Measurements from ENCODE around the gene ADAM29. TPM values are rescaled to one million over a fixed set of nuclear protein-coding genes. Genes with fewer than 3 reads are reported as not detected.

The ADAM29 gene
- total and polyA plus RNA-seq, 2 of the 4 experiments (the other 2 are of a cell fraction) = not detected

DNA sequence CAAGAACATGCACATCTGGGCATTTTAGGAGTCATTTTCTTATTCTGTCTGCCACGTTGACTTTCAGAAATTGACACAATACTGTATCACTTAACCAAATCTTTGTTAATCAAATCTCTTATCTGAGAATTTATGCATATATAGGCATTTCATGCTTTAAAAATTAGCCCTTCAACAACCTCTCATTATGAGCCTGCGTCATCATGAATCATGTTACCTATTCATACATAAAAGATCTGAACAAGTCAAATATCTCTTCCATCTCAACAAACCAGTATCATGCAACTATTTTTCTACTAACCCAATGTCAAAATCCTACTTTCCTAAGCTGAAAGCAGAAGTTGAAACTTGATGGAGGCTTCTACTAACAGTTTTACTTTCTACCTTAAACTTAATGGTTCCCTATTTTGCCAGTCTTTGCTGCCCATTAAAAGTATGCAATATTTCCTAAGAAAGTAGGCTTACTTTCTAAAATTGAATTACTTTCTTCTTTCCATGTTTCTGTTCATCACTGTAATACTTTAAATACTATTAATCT, 1.8 kb downstream of the ADAM29 start:
- Histone ChIP-seq H3K4ac (ENCODE audit: low read depth, low read length) (no peak overlapping the region), H3K27ac (ENCODE audit: insufficient read depth, low read length) (no peak overlapping the region), H3K9me3 (ENCODE audit: control insufficient read depth, insufficient read depth, low read length) (no peaks in the 10 kb centered on the region), H4K91ac (ENCODE audit: insufficient read depth, low read depth, low read length) (no peak overlapping the region), H4K5ac (ENCODE audit: low read depth, low read length) (no peak overlapping the region), H4K20me1 (ENCODE audit: insufficient read depth, low read length) (no peaks in the 10 kb centered on the region), H2AK5ac (ENCODE audit: low read depth, low read length) (no peak overlapping the region), H3K27me3 (ENCODE audit: control insufficient read depth, insufficient read depth, low read length) (no peaks in the 10 kb centered on the region), H3K36me3 (ENCODE audit: control insufficient read depth, insufficient read depth, low read length) (no peaks in the 10 kb centered on the region), H2BK120ac (ENCODE audit: low read depth, low read length) (no peak overlapping the region), H3K18ac (ENCODE audit: low read depth, low read length) (no peak overlapping the region), H3K9me1 (ENCODE audit: insufficient read depth, low read length) (no peaks in the 10 kb centered on the region), H3K4me1 (ENCODE audit: control insufficient read depth, insufficient read depth, low read length) (no peaks in the 10 kb centered on the region), H3K79me1 (ENCODE audit: low read depth in 1 of 2, low read length in 2 of 2) (no peaks in the 10 kb centered on the region), H3K56ac (ENCODE audit: extremely low read depth, insufficient read depth, low read length) (no peak overlapping the region), H2AK9ac (replicated peaks; ENCODE audit: low read depth, low read length, poor library complexity) (no peak overlapping the region), H3K9ac (ENCODE audit: low read depth, low read length) (no peak overlapping the region), H3K23ac (ENCODE audit: low read depth, low read length) (no peak overlapping the region), H3K4me3 (ENCODE audit: insufficient read depth, low read depth, low read length) (no peak overlapping the region), H2AFZ (replicated peaks; ENCODE audit: low read length, poor library complexity) (no peak overlapping the region), H3K14ac (replicated peaks; ENCODE audit: low read depth, low read length) (no peak overlapping the region), H2BK20ac (ENCODE audit: low read depth, low read length) (no peak overlapping the region), H2BK15ac (ENCODE audit: low read depth, low read length) (no peak overlapping the region), H2BK5ac (ENCODE audit: low read depth, low read length, poor library complexity, severe bottlenecking) (no peak overlapping the region), H3K4me2 (ENCODE audit: low read depth, low read length) (no peak overlapping the region), H4K8ac (ENCODE audit: low read depth in 2 of 2, low read length in 2 of 2) (no peak overlapping the region)
- no peak for TF ChIP-seq RCOR1 (IDR thresholded peaks at IDR 0.05; ENCODE audit: insufficient replicate concordance, low read length)
- no peak for TF ChIP-seq USF2 (IDR thresholded peaks at IDR 0.05; ENCODE audit: low read depth, low read length)
- TF ChIP-seq MXI1 (IDR thresholded peaks at IDR 0.05; ENCODE audit: borderline replicate concordance, low read depth, low read length) = no peak
- no peak for TF ChIP-seq MAFK (IDR thresholded peaks at IDR 0.05; ENCODE audit: low read depth, low read length)
- TF ChIP-seq POLR2A (IDR thresholded peaks at IDR 0.05; ENCODE audit: low read depth, low read length) = no peak
- TF ChIP-seq CEBPB (IDR thresholded peaks at IDR 0.05; ENCODE audit: low read depth, low read length) = no peak
- TF ChIP-seq RAD21 (IDR thresholded peaks at IDR 0.05; ENCODE audit: low read length) = no peak
- no peak for TF ChIP-seq MAZ (IDR thresholded peaks at IDR 0.05; ENCODE audit: borderline replicate concordance, low read depth, low read length)
- TF ChIP-seq, protein P1, sequence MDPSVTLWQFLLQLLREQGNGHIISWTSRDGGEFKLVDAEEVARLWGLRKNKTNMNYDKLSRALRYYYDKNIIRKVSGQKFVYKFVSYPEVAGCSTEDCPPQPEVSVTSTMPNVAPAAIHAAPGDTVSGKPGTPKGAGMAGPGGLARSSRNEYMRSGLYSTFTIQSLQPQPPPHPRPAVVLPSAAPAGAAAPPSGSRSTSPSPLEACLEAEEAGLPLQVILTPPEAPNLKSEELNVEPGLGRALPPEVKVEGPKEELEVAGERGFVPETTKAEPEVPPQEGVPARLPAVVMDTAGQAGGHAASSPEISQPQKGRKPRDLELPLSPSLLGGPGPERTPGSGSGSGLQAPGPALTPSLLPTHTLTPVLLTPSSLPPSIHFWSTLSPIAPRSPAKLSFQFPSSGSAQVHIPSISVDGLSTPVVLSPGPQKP (IDR thresholded peaks at IDR 0.05; ENCODE audit: borderline replicate concordance, low read depth, low read length) = no peak
- TF ChIP-seq CHD1 (IDR thresholded peaks at IDR 0.05; ENCODE audit: low read depth, low read length) = no peak
- TF ChIP-seq, protein P2, sequence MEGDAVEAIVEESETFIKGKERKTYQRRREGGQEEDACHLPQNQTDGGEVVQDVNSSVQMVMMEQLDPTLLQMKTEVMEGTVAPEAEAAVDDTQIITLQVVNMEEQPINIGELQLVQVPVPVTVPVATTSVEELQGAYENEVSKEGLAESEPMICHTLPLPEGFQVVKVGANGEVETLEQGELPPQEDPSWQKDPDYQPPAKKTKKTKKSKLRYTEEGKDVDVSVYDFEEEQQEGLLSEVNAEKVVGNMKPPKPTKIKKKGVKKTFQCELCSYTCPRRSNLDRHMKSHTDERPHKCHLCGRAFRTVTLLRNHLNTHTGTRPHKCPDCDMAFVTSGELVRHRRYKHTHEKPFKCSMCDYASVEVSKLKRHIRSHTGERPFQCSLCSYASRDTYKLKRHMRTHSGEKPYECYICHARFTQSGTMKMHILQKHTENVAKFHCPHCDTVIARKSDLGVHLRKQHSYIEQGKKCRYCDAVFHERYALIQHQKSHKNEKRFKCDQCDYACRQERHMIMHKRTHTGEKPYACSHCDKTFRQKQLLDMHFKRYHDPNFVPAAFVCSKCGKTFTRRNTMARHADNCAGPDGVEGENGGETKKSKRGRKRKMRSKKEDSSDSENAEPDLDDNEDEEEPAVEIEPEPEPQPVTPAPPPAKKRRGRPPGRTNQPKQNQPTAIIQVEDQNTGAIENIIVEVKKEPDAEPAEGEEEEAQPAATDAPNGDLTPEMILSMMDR (conservative IDR thresholded peaks at IDR 0.05; ENCODE audit: low read depth, low read length) = no peak
- no peak for TF ChIP-seq FOS (IDR thresholded peaks at IDR 0.05; ENCODE audit: low read depth, low read length)
- TF ChIP-seq RFX5 (IDR thresholded peaks at IDR 0.05; ENCODE audit: low read depth, low read length) = no peak
- no peak for TF ChIP-seq SMC3 (IDR thresholded peaks at IDR 0.05; ENCODE audit: low read depth, low read length)
- TF ChIP-seq BHLHE40 (IDR thresholded peaks at IDR 0.05; ENCODE audit: low read depth, low read length) = no peak
- no peak for TF ChIP-seq NFE2L2 (IDR thresholded peaks at IDR 0.05; ENCODE audit: low read depth, low read length)
- in situ Hi-C loops (cut with MboI; ENCODE audit: low sequenced_read_pairs) (no loop called here), dilution Hi-C loops (cut with HindIII; ENCODE audit: low sequenced_read_pairs, unreplicated experiment) (no loop called here), intact Hi-C loops (cut with micrococcal nuclease) (loop anchor here (10.0 kb wide), 1 partner anchor 525 kb away; no protein-coding TSS in a partner anchor)
- no peak for ATAC-seq (ENCODE audit: low read depth)
- ChIA-PET POLR2A (ENCODE audit: unreplicated experiment) (no interaction called here), CTCF (no interaction called here)
- whole genome bisulfite sequencing, 2 experiments (ENCODE audit: extremely low coverage in 2 of 2, insufficient read length in 1 of 2) = no CpG with 5 or more reads among the region's 2 CpGs
- DNase-seq = no peak
- no TSS peak for BruUV-seq (replicated peaks)
